ENCODE results near the gene ELK4. TPM values are rescaled to one million over a fixed set of nuclear protein-coding genes. Genes with fewer than 3 reads are reported as not detected.

The ELK4 gene
- total and polyA plus RNA-seq, 2 of the 4 experiments (the other 2 are of a cell fraction): 4.6 to 11.3 TPM

DNA sequence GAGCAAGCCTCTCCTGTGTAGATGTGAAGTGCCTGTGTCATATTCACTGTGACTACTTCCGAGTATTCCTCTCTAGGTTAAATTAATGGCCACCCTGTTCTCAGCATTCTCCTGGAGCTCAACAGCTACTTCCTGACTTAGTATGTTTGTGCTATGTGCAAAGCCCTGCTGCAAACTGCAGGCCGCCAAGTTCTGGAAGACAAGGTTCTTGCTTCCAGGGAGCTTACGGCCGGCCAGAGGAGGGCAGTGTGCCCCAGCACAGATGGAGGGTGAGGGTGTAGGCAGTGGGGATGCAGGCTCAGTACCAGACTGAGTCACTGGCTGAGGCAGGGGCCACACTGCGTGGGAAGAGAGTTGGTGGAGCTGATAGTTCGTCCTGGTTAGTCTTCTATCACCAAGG is 43.2 kb downstream of the ELK4 start:
- Histone ChIP-seq H2BK120ac (ENCODE audit: low read depth, low read length) (no peak overlapping the region), H3K4me1 (ENCODE audit: control insufficient read depth, insufficient read depth, low read length) (peaks cover 4% of the 10 kb centered on the region), H3K56ac (ENCODE audit: extremely low read depth, insufficient read depth, low read length) (no peak overlapping the region), H3K4me2 (ENCODE audit: low read depth, low read length) (no peak overlapping the region), H4K20me1 (ENCODE audit: insufficient read depth, low read length) (no peaks in the 10 kb centered on the region), H3K9me3 (ENCODE audit: control insufficient read depth, insufficient read depth, low read length) (no peaks in the 10 kb centered on the region), H3K23ac (ENCODE audit: low read depth, low read length) (no peak overlapping the region), H3K9me1 (ENCODE audit: insufficient read depth, low read length) (0 out of 2 replicates have a peak, but pooled peaks cover 2% of the 10 kb centered on the region), H2AK5ac (ENCODE audit: low read depth, low read length) (no peak overlapping the region), H4K8ac (ENCODE audit: low read depth in 2 of 2, low read length in 2 of 2) (peak overlapping the region in 1 of 2 experiments; percentile 63; a peak in 2 of 4 replicates), H2BK15ac (ENCODE audit: low read depth, low read length) (no peak overlapping the region), H4K5ac (ENCODE audit: low read depth, low read length) (no peak overlapping the region), H3K4me3 (ENCODE audit: insufficient read depth, low read depth, low read length) (no peak overlapping the region), H3K27ac (ENCODE audit: insufficient read depth, low read length) (no peak overlapping the region), H2AFZ (replicated peaks; ENCODE audit: low read length, poor library complexity) (peak overlapping the region; percentile 80), H4K91ac (ENCODE audit: insufficient read depth, low read depth, low read length) (0 out of 2 replicates have a peak overlapping the region, but pooled peaks have one; percentile 23), H3K4ac (ENCODE audit: low read depth, low read length) (peak overlapping the region; percentile 43; the same call in 1 of the 2 replicates), H3K27me3 (ENCODE audit: control insufficient read depth, insufficient read depth, low read length) (peaks cover 3% of the 10 kb centered on the region; the same call in 1 of the 2 replicates), H3K79me1 (ENCODE audit: low read depth in 1 of 2, low read length in 2 of 2) (no peaks in the 10 kb centered on the region), H2BK20ac (ENCODE audit: low read depth, low read length) (no peak overlapping the region), H3K36me3 (ENCODE audit: control insufficient read depth, insufficient read depth, low read length) (no peaks in the 10 kb centered on the region), H3K18ac (ENCODE audit: low read depth, low read length) (no peak overlapping the region), H2BK5ac (ENCODE audit: low read depth, low read length, poor library complexity, severe bottlenecking) (no peak overlapping the region), H2AK9ac (replicated peaks; ENCODE audit: low read depth, low read length, poor library complexity) (no peak overlapping the region), H3K14ac (replicated peaks; ENCODE audit: low read depth, low read length) (no peak overlapping the region), H3K9ac (ENCODE audit: low read depth, low read length) (no peak overlapping the region)
- WGBS, 2 experiments (ENCODE audit: extremely low coverage in 2 of 2, insufficient read length in 1 of 2): 40% methylated on average over 1 of the region's 6 CpGs; no CpG with 5 or more reads in 1 of the 2 experiments
- DNase-seq (peak; percentile 74), ATAC-seq (ENCODE audit: low read depth) (peak; percentile 71)
- dilution Hi-C loops (cut with HindIII; ENCODE audit: low sequenced_read_pairs, unreplicated experiment): no loop called here
- TF ChIP-seq MAZ (IDR thresholded peaks at IDR 0.05; ENCODE audit: borderline replicate concordance, low read depth, low read length) (peak; percentile 61; the same call in 1 of the 2 replicates), RAD21 (IDR thresholded peaks at IDR 0.05; ENCODE audit: low read length) (peak; percentile 61), CTCF (conservative IDR thresholded peaks at IDR 0.05; ENCODE audit: low read depth, low read length) (peak; percentile 60), SMC3 (IDR thresholded peaks at IDR 0.05; ENCODE audit: low read depth, low read length) (peak; percentile 45), CHD1 (IDR thresholded peaks at IDR 0.05; ENCODE audit: low read depth, low read length) (no peak)
- in situ Hi-C loops (cut with MboI; ENCODE audit: low sequenced_read_pairs): no loop called here
- intact Hi-C loops (cut with micrococcal nuclease): loop anchor here (1.0 to 2.0 kb wide), 2 partner anchors 60 to 122 kb away; no protein-coding TSS in a partner anchor
- ChIA-PET CTCF (interaction anchor here (0.5 to 7.6 kb wide), 14 partner anchors 10 to 1010 kb away, joined by 3 to 156 read pairs (median 4); partner anchors contain the start of gene ELK4), POLR2A (ENCODE audit: unreplicated experiment) (interaction anchor here (0.5 kb wide), 1 partner anchor 66 kb away, joined by 5 read pairs; no protein-coding TSS in a partner anchor)
- no TSS peak for BruUV-seq (replicated peaks)
